Astrocyte (in vitro differentiated cells and primary cell): ENCODE results near the gene MYO7B. TPM values are rescaled to one million over a fixed set of nuclear protein-coding genes. Genes with fewer than 3 reads are reported as not detected.

Experiments used
- DNase-seq: peaks from one replicate; pipeline ENCODE4 v3.0.0-alpha.2; 2010; ENCODE audit warnings: low read depth
- FAIRE-seq: peaks from 2 replicates; lab custom pipeline; 2011; peaks lifted over from hg19 to GRCh38; lab: Jason Lieb, UNC
- H2AFZ ChIP-seq: 2 replicates; pipeline ENCODE4 v1.6.0; 2012; ENCODE audit warnings: low read depth, low read length, inconsistent platforms
- H3K27ac ChIP-seq: 2 replicates; pipeline ENCODE4 v1.5.1; 2011; ENCODE audit warnings: low read depth, low read length, inconsistent platforms
- H3K27me3 ChIP-seq: 2 replicates; pipeline ENCODE4 v1.6.0; 2011; ENCODE audit warnings: low read length, inconsistent platforms; ENCODE audit not compliant: insufficient read depth
- H3K36me3 ChIP-seq: 2 replicates; pipeline ENCODE4 v1.5.1; 2011; ENCODE audit warnings: low read length, inconsistent platforms; ENCODE audit not compliant: insufficient read depth
- H3K4me1 ChIP-seq: 2 replicates; pipeline ENCODE4 v1.5.1; 2011; ENCODE audit warnings: low read length, inconsistent platforms; ENCODE audit not compliant: insufficient read depth
- H3K4me2 ChIP-seq: 2 replicates; pipeline ENCODE4 v1.6.0; 2012; ENCODE audit warnings: low read length, inconsistent platforms
- H3K4me3 ChIP-seq: 2 replicates; pipeline ENCODE4 v1.5.1; 2011; ENCODE audit warnings: low read depth, mild to moderate bottlenecking, low read length, inconsistent platforms; ENCODE audit not compliant: insufficient read depth
- H3K79me2 ChIP-seq: 2 replicates; pipeline ENCODE4 v1.6.0; 2012; ENCODE audit warnings: mild to moderate bottlenecking, low read length, inconsistent platforms; ENCODE audit not compliant: insufficient read depth
- H3K9ac ChIP-seq: 2 replicates; pipeline ENCODE4 v1.6.0; 2012; ENCODE audit warnings: mild to moderate bottlenecking, low read length, inconsistent platforms
- H3K9me3 ChIP-seq: 2 replicates; pipeline ENCODE4 v1.5.1; 2012; ENCODE audit warnings: low read depth, mild to moderate bottlenecking, low read length, inconsistent platforms; ENCODE audit not compliant: insufficient read depth
- H4K20me1 ChIP-seq: 2 replicates; pipeline ENCODE4 v1.6.0; 2012; ENCODE audit warnings: low read length, inconsistent platforms; ENCODE audit not compliant: insufficient read depth
- H3K27ac Mint-ChIP-seq: one replicate; pipeline ENCODE4 v1.8.0; 2021; ENCODE audit warnings: mild to moderate bottlenecking, mixed read lengths; ENCODE audit not compliant: unreplicated experiment
- H3K27me3 Mint-ChIP-seq: one replicate; pipeline ENCODE4 v1.8.0; 2021; ENCODE audit warnings: low read depth, mixed read lengths; ENCODE audit not compliant: unreplicated experiment
- H3K36me3 Mint-ChIP-seq: one replicate; pipeline ENCODE4 v1.8.0; 2021; ENCODE audit warnings: low read depth, mixed read lengths; ENCODE audit not compliant: unreplicated experiment
- H3K4me1 Mint-ChIP-seq: one replicate; pipeline ENCODE4 v1.8.0; 2021; ENCODE audit warnings: low read depth, mixed read lengths; ENCODE audit not compliant: unreplicated experiment
- H3K4me3 Mint-ChIP-seq: one replicate; pipeline ENCODE4 v1.8.0; 2021; ENCODE audit warnings: mild to moderate bottlenecking, moderate library complexity, mixed read lengths; ENCODE audit not compliant: unreplicated experiment
- H3K9me3 Mint-ChIP-seq: one replicate; pipeline ENCODE4 v1.8.0; 2021; ENCODE audit warnings: mild to moderate bottlenecking, mixed read lengths; ENCODE audit not compliant: unreplicated experiment
- CTCF ChIP-seq: IDR thresholded peaks from 2 replicates; pipeline ENCODE4 v1.5.1; 2011; ENCODE audit warnings: low read depth, mild to moderate bottlenecking, inconsistent platforms, low read length, moderate library complexity; ENCODE audit not compliant: insufficient read depth
- EZH2 ChIP-seq: IDR thresholded peaks from 2 replicates; pipeline ENCODE4 v1.6.1; 2012; ENCODE audit warnings: mild to moderate bottlenecking, low read length, inconsistent platforms; ENCODE audit not compliant: insufficient read depth
- total RNA-seq: library from RNA; stranded (reverse); gene quantifications from 2 replicates; pipeline ENCODE4 v1.2.1, GENCODE V29; 2021

The MYO7B gene
- total RNA-seq, 1 donor from 2014 or later, result 0.77 TPM

GRCh38 chr2:127678991-127679390 lies 143.5 kb downstream of the MYO7B start:
- DNase-seq, result no peak
- H3K4me1 Mint-ChIP-seq, result peaks cover 22% of the 10 kb centered on the region
- Histone ChIP-seq H3K9me3 (no peaks in the 10 kb centered on the region), H3K36me3 (no peaks in the 10 kb centered on the region), H3K9ac (no peak overlapping the region), H3K4me2 (no peak overlapping the region), H3K4me1 (peaks cover 13% of the 10 kb centered on the region), H3K27ac (no peak overlapping the region), H4K20me1 (no peaks in the 10 kb centered on the region), H3K79me2 (no peaks in the 10 kb centered on the region), H3K27me3 (peaks cover 10% of the 10 kb centered on the region), H2AFZ (no peak overlapping the region), H3K4me3 (no peak overlapping the region)
- H3K9me3 Mint-ChIP-seq, result no peaks in the 10 kb centered on the region
- H3K36me3 Mint-ChIP-seq, result no peaks in the 10 kb centered on the region
- H3K4me3 Mint-ChIP-seq, result no peak overlapping the region
- peaks cover 26% of the 10 kb centered on the region for H3K27me3 Mint-ChIP-seq
- no peak for FAIRE-seq
- TF ChIP-seq CTCF, result no peak
- no peak for TF ChIP-seq EZH2
- no peak overlapping the region for H3K27ac Mint-ChIP-seq

DNA sequence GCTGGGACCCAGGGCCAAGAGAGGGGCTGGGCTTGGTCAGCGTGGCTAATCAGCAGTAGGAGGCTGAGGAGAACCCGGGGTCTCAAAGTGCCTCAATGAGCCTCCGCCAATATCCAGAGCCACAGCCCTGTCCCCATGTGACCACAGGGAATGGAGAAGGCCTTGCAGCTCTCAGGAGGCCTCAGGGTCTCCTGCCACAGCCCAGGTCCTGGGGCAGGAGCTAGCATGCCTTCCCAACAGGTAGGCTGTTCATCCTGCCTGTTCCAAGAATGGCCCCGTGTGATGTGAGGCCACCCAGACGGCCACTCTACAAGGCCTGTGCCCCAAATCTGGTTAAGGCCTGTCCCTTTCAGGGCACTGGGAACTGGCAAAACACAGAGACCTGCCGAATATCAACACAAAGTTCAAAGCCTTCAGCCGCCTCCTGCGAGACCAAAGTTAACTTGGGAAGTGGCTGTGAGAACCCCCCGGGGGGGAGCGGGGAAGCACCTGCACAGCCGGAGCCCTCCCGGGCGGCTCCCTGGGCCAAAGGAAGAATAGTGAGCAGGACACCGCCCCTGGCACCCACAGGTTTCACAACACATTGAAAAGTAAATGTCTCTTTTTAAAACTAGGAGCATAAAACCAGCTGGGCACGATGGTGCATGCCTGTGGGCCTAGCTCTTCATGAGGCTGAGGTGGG lies 144.3 kb downstream of the MYO7B start:
- H3K36me3 ChIP-seq, result no peaks in the 10 kb centered on the region
- Mint-ChIP-seq H3K9me3 (no peaks in the 10 kb centered on the region), H3K4me3 (no peak overlapping the region), H3K27ac (no peak overlapping the region), H3K27me3 (peaks cover 26% of the 10 kb centered on the region), H3K36me3 (no peaks in the 10 kb centered on the region), H3K4me1 (peaks cover 26% of the 10 kb centered on the region)
- no peaks in the 10 kb centered on the region for H3K9me3 ChIP-seq
- TF ChIP-seq EZH2, result no peak
- no peak for TF ChIP-seq CTCF
- FAIRE-seq (no peak), DNase-seq (no peak)
- H3K4me2 ChIP-seq, result no peak overlapping the region
- H3K27me3 ChIP-seq, result peaks cover 10% of the 10 kb centered on the region
- no peaks in the 10 kb centered on the region for H4K20me1 ChIP-seq
- peaks cover 6% of the 10 kb centered on the region for H3K4me1 ChIP-seq
- no peak overlapping the region for H3K27ac ChIP-seq
- H3K4me3 ChIP-seq, result no peak overlapping the region
- no peak overlapping the region for H3K9ac ChIP-seq
- H3K79me2 ChIP-seq, result no peaks in the 10 kb centered on the region
- H2AFZ ChIP-seq, result no peak overlapping the region

GRCh38 chr2:127680706-127681287 lies 145.3 kb downstream of the MYO7B start:
- Histone ChIP-seq H3K27ac (no peak overlapping the region), H3K9ac (no peak overlapping the region), H3K79me2 (no peaks in the 10 kb centered on the region), H4K20me1 (no peaks in the 10 kb centered on the region), H3K4me1 (peaks cover 4% of the 10 kb centered on the region), H3K36me3 (no peaks in the 10 kb centered on the region), H3K4me2 (peak overlapping the region; percentile 73), H3K4me3 (no peak overlapping the region), H3K27me3 (peaks cover 10% of the 10 kb centered on the region), H2AFZ (peak overlapping the region; percentile 81), H3K9me3 (no peaks in the 10 kb centered on the region)
- TF ChIP-seq CTCF (no peak), EZH2 (no peak)
- Mint-ChIP-seq H3K4me1 (peaks cover 30% of the 10 kb centered on the region), H3K36me3 (no peaks in the 10 kb centered on the region), H3K27ac (no peak overlapping the region), H3K9me3 (no peaks in the 10 kb centered on the region), H3K27me3 (peaks cover 26% of the 10 kb centered on the region), H3K4me3 (no peak overlapping the region)
- FAIRE-seq, result no peak
- DNase-seq, result no peak
